ENCODE measurements around the gene SMPD4.
"Not testable (repeated sequence)": the region's sequence is repeated elsewhere in the genome, so short reads cannot be mapped to it uniquely, and the experiment has no call there.

The SMPD4 gene, protein sequence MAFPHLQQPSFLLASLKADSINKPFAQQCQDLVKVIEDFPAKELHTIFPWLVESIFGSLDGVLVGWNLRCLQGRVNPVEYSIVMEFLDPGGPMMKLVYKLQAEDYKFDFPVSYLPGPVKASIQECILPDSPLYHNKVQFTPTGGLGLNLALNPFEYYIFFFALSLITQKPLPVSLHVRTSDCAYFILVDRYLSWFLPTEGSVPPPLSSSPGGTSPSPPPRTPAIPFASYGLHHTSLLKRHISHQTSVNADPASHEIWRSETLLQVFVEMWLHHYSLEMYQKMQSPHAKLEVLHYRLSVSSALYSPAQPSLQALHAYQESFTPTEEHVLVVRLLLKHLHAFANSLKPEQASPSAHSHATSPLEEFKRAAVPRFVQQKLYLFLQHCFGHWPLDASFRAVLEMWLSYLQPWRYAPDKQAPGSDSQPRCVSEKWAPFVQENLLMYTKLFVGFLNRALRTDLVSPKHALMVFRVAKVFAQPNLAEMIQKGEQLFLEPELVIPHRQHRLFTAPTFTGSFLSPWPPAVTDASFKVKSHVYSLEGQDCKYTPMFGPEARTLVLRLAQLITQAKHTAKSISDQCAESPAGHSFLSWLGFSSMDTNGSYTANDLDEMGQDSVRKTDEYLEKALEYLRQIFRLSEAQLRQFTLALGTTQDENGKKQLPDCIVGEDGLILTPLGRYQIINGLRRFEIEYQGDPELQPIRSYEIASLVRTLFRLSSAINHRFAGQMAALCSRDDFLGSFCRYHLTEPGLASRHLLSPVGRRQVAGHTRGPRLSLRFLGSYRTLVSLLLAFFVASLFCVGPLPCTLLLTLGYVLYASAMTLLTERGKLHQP

DNA sequence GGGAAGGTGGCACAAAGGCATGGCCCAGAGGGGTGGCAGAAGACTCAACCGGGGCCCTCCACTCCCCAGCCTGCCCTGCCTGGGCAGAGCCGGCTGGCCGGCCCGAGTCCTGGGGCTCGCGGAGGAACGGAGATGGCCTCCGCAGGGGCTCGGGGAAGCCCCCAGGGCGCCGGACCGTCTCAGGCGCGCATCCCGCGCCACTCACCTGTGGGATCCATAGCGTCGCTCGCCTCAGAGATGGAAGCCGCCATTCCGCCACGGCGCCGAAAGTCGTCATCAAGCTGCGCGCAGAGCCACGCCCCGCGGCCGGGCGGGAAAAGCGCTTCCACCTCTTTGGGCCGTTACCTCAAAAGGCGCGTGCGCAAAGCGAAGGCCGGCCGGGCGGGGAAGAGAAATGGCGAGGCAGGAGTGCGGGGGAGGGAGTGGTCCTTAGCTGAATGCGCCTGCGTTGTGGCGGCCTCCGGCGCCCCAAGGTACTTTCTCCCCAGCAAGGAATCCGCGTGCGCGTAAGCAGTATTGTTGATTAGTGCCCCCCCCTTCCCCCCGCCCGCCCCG lies at the start of gene SMPD4:
Gene SMPD4, minus strand, starts transcription at position 278 of the 555 bp plus-strand sequence. CDS start 5,010 bp downstream, outside the sequence.
- TF ChIP-seq, protein P1, sequence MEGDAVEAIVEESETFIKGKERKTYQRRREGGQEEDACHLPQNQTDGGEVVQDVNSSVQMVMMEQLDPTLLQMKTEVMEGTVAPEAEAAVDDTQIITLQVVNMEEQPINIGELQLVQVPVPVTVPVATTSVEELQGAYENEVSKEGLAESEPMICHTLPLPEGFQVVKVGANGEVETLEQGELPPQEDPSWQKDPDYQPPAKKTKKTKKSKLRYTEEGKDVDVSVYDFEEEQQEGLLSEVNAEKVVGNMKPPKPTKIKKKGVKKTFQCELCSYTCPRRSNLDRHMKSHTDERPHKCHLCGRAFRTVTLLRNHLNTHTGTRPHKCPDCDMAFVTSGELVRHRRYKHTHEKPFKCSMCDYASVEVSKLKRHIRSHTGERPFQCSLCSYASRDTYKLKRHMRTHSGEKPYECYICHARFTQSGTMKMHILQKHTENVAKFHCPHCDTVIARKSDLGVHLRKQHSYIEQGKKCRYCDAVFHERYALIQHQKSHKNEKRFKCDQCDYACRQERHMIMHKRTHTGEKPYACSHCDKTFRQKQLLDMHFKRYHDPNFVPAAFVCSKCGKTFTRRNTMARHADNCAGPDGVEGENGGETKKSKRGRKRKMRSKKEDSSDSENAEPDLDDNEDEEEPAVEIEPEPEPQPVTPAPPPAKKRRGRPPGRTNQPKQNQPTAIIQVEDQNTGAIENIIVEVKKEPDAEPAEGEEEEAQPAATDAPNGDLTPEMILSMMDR (IDR thresholded peaks at IDR 0.05; ENCODE audit: low read depth, low read length), result no peak
- peak; percentile 85 for DNase-seq (ENCODE audit: extremely low read depth, low read depth)

DNA sequence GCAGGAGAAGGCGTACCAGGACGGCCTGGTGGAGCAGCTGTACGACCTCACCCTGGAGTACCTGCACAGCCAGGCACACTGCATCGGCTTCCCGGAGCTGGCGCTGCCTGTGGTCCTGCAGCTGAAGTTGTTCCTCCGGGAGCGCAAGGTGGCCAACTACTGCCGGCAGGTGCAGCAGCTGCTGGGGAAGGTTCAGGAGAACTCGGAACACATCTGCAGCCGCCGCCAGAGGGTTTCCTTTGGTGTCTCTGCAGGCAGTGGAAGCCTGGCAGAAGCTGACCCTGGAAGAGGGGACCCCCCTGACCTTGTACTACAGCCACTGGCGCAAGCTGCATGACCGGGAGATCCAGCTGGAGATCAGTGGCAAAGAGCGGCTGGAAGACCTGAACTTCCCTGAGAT lies 49.5 kb upstream of the SMPD4 start:
- not testable (repeated sequence) for DNase-seq (ENCODE audit: extremely low read depth, low read depth)

DNA sequence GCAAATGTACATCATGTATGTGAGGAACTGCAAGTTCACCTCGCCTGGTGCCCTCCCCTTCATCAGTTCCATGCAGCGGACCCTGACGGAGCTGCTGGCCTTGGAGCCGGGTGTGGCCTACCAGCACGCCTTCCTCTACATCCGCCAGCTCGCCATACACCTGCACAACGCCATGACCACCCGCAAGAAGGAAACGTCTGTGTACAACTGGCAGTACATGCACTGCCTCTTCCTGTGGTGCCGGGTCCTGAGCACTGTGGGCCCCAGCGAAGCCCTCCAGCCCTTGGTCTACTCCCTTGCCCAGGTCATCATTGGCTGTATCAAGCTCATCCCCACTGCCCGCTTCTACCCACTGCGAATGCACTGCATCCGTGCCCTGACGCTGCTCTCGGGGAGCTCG lies 49.0 kb upstream of the SMPD4 start:
- DNase-seq (ENCODE audit: extremely low read depth, low read depth), result not testable (repeated sequence)

DNA sequence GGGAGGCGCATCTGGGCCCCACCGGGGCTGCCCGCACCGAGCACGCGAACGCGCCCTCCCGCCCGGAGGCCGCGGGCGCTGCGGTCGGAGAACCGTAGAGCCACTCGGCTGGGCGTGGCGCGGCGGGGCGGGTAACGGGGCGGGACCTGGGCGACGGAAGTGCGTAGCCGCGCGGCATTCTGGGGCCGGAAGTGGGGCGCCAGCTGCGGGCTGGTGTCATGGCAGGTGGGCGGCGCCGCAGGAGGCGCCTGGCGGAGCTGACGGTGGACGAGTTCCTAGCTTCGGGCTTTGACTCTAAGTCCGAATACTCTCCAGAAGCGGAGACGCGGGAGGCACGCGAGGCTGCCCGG lies 47.7 kb upstream of the SMPD4 start:
- not testable (repeated sequence) for DNase-seq (ENCODE audit: extremely low read depth, low read depth)

DNA sequence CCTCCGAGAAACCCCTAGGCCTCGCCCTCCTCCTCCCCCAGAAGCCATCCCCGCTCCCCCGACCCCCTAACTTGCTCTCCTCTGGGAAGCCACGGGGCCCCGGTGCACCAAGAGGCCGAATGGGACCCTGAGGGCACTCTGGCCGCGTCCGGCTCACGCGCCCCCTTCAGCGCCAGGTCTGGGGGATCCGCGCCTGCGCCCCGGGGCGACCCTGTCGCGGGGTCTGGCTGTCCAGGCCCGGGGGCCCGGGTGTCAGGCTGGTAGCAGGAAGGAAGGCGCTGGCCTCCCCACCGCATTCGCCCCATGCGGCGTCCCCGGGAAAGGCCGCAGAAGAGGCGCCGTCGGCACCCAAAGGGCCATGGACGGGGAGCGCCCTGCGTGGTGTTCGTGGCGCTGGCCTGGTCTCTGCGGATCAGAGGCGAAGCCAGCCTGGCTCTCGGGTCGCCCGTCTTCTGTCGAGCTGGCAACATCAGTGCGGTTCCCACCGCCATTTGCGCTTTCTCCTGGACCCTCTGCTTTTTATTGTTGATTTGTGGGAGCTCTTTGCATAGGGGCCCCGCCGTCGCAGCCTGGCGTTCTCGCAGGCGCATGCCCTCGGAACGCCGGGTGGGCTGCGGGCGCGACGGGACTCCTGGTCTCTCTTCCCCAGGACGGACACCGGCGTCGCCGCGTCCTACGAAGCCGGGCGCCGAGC lies 47.2 kb upstream of the SMPD4 start:
- DNase-seq (ENCODE audit: extremely low read depth, low read depth), result not testable (repeated sequence)

DNA sequence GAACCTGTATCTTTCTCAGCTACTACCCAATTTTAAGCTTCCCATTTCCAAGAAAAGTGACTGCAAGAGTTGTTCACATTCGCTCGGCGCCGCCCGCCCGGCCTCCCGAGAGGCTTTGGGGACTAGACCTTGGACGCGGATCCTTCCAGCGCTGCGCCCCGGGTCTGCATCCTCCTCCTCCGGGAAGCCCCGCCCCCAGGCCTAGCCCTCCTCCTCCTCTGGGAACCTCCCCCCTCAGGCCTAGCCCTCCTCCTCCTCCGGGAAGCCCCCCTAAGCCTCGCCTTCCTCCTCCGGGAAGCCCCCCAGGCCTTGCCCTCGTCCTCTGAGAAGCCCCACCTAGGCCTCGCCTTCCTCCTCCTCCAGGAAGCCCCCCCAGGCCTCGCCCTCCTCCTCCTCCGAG lies 46.6 kb upstream of the SMPD4 start:
- not testable (repeated sequence) for DNase-seq (ENCODE audit: extremely low read depth, low read depth)

DNA sequence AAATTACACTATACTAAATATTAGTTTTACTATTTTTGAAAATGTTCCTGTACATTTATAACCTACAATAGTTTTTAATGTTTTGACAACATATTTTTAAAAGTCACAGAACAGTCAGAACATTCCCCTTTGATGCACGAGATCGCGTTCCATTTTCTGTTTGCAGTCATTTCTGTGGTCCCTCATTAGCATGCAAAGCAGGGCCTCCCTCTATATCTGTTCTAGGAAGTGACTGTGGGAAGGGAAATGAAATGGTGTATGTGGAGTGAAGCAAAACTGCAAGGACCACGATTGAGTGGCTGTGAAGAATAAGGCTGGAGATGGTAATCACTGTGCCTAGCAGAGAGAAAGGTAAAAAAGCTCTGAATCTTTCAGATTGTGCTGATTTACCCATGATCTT lies 41.1 kb upstream of the SMPD4 start:
- not testable (repeated sequence) for DNase-seq (ENCODE audit: extremely low read depth, low read depth)

DNA sequence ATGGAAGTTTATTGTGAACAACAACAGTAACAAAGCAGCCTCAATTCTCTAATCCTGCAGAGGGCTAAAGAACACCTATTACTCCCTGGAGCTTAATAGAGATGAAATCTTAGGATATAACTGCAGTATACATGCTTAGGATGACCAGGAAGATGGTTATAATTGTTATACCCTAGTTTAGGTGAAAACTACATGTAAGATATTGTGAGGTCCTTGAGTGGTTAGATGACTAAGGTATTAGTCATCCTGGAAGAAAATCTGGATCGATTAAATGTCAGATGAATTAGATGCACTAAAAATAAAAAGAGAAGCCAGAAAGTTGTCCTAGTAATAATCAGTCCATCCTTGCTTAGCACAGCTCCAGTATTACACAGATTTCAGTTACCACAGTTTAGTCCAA lies 39.1 kb upstream of the SMPD4 start:
- not testable (repeated sequence) for DNase-seq (ENCODE audit: extremely low read depth, low read depth)

DNA sequence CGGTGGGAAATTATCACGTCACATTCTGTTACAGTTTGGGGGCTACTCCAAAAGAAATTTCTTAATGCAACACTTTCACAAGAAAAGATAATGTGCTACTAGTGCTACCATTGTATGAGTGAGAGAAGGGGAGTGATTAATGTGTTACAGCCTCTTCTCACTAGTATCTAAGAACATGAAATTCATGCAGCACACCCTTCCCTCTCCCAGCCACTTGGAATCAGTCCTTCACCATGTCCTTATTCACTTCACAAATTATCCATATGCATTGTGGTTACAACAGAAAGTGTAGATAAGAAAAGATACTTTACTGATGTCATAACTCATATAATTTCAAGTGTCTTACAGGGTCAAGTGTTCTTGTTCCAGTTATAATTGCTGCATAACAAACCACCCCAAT lies 37.7 kb upstream of the SMPD4 start:
- DNase-seq (ENCODE audit: extremely low read depth, low read depth), result not testable (repeated sequence)

DNA sequence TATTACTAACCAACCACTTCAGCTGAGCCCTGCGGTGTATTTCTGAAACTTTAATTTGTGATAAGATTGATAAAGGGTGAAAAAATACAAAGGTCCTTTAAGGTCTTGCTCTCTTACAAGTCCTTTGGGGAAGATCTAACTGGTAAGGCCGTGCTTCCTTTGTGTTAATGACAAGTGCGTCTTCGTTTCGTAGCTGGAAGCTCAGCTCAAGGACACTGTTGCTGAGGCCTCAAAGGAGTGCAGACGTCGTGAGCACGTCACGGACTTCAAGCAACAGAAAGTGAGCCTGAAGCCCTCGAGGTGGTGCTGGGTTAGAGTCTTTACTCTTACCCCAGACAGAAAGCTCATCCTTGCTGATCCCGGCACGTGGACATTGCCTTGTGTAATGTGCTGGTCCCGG lies 25.6 kb upstream of the SMPD4 start:
- not testable (repeated sequence) for DNase-seq (ENCODE audit: extremely low read depth, low read depth)

DNA sequence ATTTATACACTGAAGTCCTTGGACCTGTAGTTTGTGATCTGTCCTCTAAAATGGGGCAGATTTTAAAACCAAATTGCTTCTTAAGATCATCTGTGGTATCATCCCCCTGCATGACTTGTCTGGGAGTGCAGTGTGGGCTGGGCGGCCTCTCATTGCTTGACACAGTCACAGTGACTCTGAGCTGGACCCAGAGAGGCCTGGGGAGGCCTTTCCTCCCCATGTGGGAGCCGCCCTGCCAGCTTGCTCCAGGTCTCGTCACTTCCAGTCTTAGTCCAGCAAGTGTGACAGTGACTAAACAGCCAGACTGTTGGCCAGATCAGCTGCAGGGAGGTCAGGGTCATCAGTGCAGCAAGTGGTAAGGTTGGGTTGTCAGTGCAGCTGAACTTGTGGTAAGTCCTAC lies 21.7 kb upstream of the SMPD4 start:
- not testable (repeated sequence) for DNase-seq (ENCODE audit: extremely low read depth, low read depth)

DNA sequence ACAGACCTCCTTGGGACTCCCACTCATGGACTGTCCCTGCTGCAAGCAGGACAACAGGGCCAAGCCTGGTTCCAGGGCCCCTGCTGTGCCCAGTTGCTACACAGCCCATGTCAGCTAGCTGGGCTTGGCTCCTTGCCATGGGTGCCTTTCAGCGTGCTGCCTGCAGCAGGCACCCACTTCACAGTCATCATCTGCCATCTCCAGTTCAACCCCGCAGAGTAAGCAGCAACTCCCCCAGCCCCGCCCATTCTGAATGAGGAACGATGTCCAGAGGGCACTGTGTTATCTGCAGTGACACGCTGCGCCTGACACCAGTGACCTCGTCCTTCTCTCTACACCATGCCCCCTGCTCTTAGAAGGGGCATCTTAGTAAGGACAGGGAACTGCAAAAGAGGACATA lies 21.1 kb upstream of the SMPD4 start:
- DNase-seq (ENCODE audit: extremely low read depth, low read depth), result not testable (repeated sequence)

DNA sequence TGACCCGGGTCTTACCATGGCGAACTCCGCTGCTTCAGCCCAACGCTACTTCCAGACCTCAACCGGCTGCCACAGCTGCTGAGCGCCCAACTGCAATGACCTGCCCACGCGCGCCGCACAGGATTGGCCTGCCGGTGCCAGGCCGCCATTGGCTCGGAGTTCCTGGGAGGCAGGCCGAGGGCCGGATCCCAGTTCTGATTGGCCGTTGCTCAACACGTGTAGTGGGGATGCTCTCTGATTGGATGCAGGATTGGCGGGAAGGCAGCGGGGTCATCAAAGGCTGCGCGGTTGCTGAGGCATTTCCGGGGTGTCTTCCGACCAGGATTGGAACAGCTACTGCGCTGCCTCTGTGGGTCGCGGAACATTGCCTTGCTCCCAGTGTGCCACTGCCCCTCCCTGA lies 16.9 kb upstream of the SMPD4 start, which contains the start of gene TUBA3E:
Gene TUBA3E, minus strand, starts transcription at position 97 of the 400 bp plus-strand sequence. Its CDS starts 79 bp downstream, at position 18.
- TF ChIP-seq, protein P1 (IDR thresholded peaks at IDR 0.05; ENCODE audit: low read depth, low read length), result no peak
- DNase-seq (ENCODE audit: extremely low read depth, low read depth), result no peak

DNA sequence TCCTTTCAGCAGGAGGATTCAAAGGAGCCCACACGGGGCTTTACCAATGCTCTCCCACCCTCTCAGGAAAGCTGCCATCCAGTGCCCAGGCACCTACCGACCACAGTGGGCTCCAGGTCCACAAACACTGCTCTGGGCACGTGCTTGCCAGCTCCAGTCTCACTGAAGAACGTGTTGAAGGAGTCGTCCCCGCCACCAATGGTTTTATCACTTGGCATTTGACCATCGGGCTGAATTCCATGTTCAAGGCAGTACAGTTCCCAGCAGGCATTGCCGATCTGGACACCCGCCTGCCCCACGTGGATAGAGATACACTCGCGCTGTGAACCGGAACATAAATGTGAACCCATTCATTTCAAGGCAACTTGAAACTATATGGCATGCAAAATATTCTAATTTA lies 14.7 kb upstream of the SMPD4 start:
- DNase-seq (ENCODE audit: extremely low read depth, low read depth), result not testable (repeated sequence)

DNA sequence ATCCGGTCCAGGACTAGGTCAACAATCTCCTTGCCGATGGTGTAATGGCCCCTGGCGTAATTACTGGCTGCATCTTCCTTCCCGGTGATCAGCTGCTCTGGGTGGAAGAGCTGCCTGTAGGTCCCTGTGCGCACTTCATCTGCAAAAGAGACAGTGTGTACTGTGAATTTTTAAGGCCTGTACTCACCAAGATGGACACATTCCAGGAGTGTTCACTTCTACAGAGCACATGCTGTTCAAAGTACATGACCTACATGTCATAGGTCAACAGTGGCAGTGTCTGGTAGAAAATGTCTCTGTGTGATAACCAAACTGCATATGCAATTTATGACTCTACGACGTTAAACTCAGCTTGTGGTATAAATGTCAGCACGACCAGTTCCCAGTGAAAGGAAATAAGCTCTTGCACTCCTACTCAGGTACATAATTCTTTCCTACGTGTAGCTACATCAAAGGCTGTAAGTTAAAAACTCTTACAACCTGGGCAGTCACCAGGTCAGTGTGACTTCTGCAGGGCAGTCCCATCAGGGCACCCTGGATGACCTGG lies 13.8 kb upstream of the SMPD4 start:
- not testable (repeated sequence) for DNase-seq (ENCODE audit: extremely low read depth, low read depth)

DNA sequence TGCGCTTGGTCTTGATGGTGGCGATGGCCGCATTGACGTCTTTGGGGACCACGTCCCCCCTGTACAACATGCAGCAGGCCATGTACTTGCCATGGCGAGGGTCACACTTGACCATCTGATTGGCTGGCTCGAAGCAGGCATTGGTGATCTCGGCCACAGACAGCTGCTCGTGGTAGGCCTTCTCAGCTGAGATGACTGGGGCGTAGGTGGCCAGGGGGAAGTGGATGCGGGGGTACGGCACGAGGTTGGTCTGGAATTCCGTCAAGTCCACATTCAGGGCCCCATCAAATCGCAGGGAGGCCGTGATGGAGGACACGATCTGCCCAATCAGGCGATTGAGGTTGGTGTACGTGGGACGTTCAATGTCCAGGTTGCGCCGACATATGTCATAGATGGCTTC lies 12.4 kb upstream of the SMPD4 start:
- not testable (repeated sequence) for DNase-seq (ENCODE audit: extremely low read depth, low read depth)

DNA sequence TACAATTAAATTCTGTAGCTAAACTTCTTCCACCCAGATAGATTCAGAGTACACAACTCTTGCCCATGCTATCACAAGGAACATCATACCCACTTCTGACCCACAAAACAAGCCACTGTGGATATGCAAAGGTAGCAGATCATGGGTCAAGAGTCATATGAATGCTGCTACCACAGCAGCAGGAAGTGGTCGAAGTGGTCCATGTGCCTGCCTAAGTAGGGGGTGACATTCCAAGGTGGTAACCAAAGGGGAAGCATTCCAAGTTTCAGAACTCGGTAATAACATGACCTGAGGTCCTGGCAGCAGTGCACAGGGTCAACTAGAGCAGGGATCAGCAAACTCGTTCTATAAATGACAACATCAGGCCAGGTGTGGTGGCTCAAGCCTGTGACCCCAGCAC lies 11.0 kb upstream of the SMPD4 start:
- DNase-seq (ENCODE audit: extremely low read depth, low read depth), result not testable (repeated sequence)

All from AG09319 (cell line).